GM10248 (cell line): ENCODE data around the gene SLC30A5.
"Not testable (repeated sequence)": the region's sequence is repeated elsewhere in the genome, so short reads cannot be mapped to it uniquely, and the experiment has no call there.

Experiments
- CTCF ChIA-PET: fragments of 300-600 bp; sonication (Branson Sonifier 250); formaldehyde crosslinking; extraction: SDS; loops from one replicate; lab custom pipeline; 2021; ENCODE audit warnings: antibody characterized with exemption; lab: Yijun Ruan, JAX
- POLR2A ChIA-PET: fragments of 350-650 bp; sonication (Branson Sonifier 250); formaldehyde crosslinking; extraction: SDS; loops from one replicate; lab custom pipeline; 2020; ENCODE audit warnings: antibody characterized with exemption; lab: Yijun Ruan, JAX
- DNase-seq: peaks from one replicate; pipeline ENCODE4 v3.0.0; 2012; ENCODE audit errors: extremely low spot score
- CTCF ChIP-seq: IDR thresholded peaks from 2 replicates; pipeline ENCODE4 v1.5.1; 2012; ENCODE audit warnings: mild to moderate bottlenecking, low read depth; ENCODE audit errors: extremely low read depth, missing control alignments, control extremely low read depth

The SLC30A5 gene

GRCh38 chr5:69093771-69094482, at the start of gene SLC30A5:
Gene SLC30A5 (plus strand): TSS chr5:69094014. CDS start chr5:69094256, 242 bp downstream.
- ChIA-PET POLR2A (no interaction called here), CTCF (interaction anchor here (0.6 to 3.0 kb wide), 43 partner anchors 10 to 373 kb away, joined by 3 to 41 read pairs (median 4); partner anchors contain the start of genes CCDC125, CDK7 and CENPH)
- DNase-seq = peak; percentile 97
- peak; percentile 95 for TF ChIP-seq CTCF

GRCh38 chr5:69045213-69045612, 48.6 kb upstream of the SLC30A5 start:
- DNase-seq, POLR2A ChIA-PET: not testable (repeated sequence)
- CTCF ChIA-PET = interaction anchor here (1.2 to 2.7 kb wide), 3 partner anchors 21 to 48 kb away, joined by 3 to 12 read pairs (median 5); partner anchors contain the start of gene SLC30A5

- no peak for TF ChIP-seq CTCF
- ChIA-PET CTCF (interaction anchor here (1.7 to 3.2 kb wide), 2 partner anchors 22 to 23 kb away, joined by 5 to 7 read pairs; no protein-coding TSS in a partner anchor), POLR2A (no interaction called here)
- DNase-seq = no peak
These were observed 47.3 kb upstream of the SLC30A5 start for GRCh38 chr5:69046375-69046957.

- ChIA-PET POLR2A (no interaction called here), CTCF (interaction anchor here (1.3 to 3.2 kb wide), 3 partner anchors 16 to 45 kb away, joined by 3 to 7 read pairs (median 5); partner anchors contain the start of gene SLC30A5)
- DNase-seq = no peak
- TF ChIP-seq CTCF = peak; percentile 45
These were observed 45.6 kb upstream of the SLC30A5 start for GRCh38 chr5:69048230-69048629.

GRCh38 chr5:69049151-69049550, 44.7 kb upstream of the SLC30A5 start:
- CTCF ChIA-PET = interaction anchor here (1.3 to 3.2 kb wide), 8 partner anchors 11 to 769 kb away, joined by 3 to 7 read pairs (median 4); partner anchors contain the start of gene SLC30A5
- TF ChIP-seq CTCF = no peak
- POLR2A ChIA-PET = no interaction called here
- no peak for DNase-seq

- ChIA-PET POLR2A (no interaction called here), CTCF (interaction anchor here (1.4 to 3.2 kb wide), 7 partner anchors 12 to 770 kb away, joined by 3 to 7 read pairs (median 4); partner anchors contain the start of gene SLC30A5)
- DNase-seq = no peak
- no peak for TF ChIP-seq CTCF
These were observed 44.0 kb upstream of the SLC30A5 start for GRCh38 chr5:69049796-69050195.
